PC-3 (cell line): Measurements from ENCODE around the gene PXN.
"Not testable (repeated sequence)": the region's sequence is repeated elsewhere in the genome, so short reads cannot be mapped to it uniquely, and the experiment has no call there.

Source experiments
- EZH2phosphoT487 ChIP-seq: fragments of 300-600 bp; sonication (generic); IDR thresholded peaks from 2 replicates; pipeline ENCODE4 v1.6.1; 2018; ENCODE audit warnings: mild to moderate bottlenecking, antibody characterized with exemption, low read length, borderline replicate concordance
- TF ChIP-seq, protein P1 (sequence below): fragments of 300-600 bp; sonication (generic); conservative IDR thresholded peaks from 2 replicates; pipeline ENCODE4 v1.5.1; 2017; ENCODE audit warnings: antibody characterized with exemption, low read depth, mild to moderate bottlenecking, low read length

DNA sequence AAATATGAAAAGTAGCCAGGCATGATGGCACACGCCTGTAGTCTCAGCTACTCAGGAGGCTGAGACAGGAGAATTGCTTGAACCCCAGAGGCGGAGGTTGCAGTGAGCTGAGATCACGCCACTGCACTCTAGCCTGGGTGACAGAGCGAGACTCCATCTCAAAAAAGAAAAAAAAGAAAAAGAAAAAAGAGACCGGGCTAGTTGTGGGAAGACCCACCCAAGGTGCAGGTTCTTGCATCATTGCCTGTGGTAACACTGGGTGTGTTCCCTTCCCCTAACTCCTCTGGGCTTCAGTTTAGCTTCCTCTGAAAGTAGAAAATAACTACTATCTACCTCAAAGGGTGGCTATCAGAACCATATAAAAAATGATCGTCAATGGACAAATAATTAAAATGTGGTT, 12.2 kb downstream of the PXN start:
- TF ChIP-seq, protein P1, sequence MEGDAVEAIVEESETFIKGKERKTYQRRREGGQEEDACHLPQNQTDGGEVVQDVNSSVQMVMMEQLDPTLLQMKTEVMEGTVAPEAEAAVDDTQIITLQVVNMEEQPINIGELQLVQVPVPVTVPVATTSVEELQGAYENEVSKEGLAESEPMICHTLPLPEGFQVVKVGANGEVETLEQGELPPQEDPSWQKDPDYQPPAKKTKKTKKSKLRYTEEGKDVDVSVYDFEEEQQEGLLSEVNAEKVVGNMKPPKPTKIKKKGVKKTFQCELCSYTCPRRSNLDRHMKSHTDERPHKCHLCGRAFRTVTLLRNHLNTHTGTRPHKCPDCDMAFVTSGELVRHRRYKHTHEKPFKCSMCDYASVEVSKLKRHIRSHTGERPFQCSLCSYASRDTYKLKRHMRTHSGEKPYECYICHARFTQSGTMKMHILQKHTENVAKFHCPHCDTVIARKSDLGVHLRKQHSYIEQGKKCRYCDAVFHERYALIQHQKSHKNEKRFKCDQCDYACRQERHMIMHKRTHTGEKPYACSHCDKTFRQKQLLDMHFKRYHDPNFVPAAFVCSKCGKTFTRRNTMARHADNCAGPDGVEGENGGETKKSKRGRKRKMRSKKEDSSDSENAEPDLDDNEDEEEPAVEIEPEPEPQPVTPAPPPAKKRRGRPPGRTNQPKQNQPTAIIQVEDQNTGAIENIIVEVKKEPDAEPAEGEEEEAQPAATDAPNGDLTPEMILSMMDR = not testable (repeated sequence)
- TF ChIP-seq EZH2phosphoT487 = not testable (repeated sequence)
